Fibroblast of skin of right quadriceps (primary cell): ENCODE data around the gene CYB5R2.

Source experiments
- DNase-seq: peaks from one replicate; pipeline ENCODE4 v3.0.0-alpha.2; 2013

CYB5R2 gene

DNA sequence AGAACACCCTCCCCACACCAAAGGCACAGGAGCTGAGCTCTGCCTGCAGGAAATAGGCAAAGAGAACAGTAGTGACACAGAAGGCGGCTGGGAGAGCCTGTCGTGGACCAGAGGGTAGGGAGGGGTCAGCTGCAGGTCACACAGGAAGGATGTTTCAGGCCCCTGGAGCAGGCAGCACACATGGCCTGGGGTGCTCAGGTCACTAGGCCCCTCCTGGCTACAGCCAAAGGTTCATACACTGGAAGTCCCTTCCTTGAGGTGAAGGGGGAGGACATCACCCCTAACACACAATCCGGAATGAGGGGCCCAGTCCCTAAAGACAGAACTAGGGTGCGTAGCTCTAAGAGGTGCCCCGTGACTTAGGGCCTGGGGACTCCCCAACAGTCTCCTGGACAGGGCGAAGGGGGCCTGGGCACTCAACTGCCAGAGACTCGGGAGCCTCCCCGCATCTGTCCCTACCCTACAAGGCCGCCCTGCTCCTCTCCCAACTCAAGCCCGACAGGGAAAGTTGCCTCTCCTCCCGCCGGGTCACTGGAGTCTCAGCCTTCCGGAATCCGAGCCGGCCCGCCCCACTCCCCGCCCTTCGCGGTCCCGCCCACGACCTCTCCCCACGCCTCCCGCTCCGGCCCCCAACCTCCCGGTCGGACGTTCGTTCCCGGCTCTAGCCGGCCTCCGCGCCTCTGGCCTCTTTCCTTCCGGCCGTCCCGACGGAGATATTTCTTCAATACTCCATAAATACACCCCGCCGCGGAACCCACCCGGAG, at the start of gene CYB5R2:
Gene CYB5R2, minus strand, starts transcription at position 541 of the 764 bp plus-strand sequence. CDS start 675 bp downstream, outside the sequence.
- peak; percentile 41 for DNase-seq

- DNase-seq, result no peak
These were observed 41.5 kb upstream of the CYB5R2 start for GRCh38 chr11:7714786-7715185.

- DNase-seq, result no peak
These were observed 33.1 kb upstream of the CYB5R2 start, which contains the start of gene OVCH2 for GRCh38 chr11:7706377-7706776. OVCH2 (minus strand) TSS chr11:7706477; CDS start chr11:7706394, 83 bp downstream.

- no peak for DNase-seq
These were observed 30.4 kb upstream of the CYB5R2 start for GRCh38 chr11:7703740-7704139.

DNA sequence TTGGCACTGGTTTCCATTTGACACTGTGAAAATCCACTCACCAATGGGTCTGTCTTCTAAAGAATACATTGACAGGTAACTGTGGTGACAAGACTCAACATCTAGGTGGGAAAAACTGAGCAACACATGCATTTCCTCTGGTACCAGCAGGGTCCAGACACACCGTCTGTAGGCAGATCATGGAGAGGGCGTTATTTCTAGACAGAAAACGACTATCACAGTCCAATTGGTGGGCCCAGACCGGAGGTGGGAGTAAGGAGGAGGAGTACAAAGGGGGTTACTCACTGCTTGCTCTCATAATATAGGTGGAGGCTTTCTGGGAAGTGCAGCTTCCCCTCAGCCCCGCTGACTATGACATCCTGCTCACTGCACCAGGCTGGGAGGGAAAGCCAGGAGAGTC, 23.1 kb upstream of the CYB5R2 start:
- DNase-seq, result no peak

DNA sequence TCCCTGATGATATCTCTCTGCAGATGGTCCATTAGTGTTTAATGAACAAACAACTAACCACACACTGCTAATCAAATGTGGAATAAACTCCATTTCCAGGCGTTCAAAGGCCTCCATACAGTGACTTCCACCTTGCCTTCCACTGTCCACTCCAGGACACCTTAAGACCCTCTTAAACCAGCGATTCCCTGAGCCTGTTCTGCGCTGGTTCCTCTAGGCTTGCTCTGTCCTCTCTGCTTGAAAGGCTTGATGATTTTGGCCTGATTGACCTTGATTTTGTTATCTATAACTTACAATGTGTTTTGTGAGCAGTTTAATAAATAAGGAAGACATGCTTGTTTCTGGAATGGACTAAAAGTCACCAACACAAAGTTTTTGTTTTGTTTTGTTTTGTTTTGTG, 20.9 kb upstream of the CYB5R2 start:
- DNase-seq, result no peak

- DNase-seq, result no peak
These were observed 19.1 kb upstream of the CYB5R2 start for GRCh38 chr11:7692426-7692825.

DNA sequence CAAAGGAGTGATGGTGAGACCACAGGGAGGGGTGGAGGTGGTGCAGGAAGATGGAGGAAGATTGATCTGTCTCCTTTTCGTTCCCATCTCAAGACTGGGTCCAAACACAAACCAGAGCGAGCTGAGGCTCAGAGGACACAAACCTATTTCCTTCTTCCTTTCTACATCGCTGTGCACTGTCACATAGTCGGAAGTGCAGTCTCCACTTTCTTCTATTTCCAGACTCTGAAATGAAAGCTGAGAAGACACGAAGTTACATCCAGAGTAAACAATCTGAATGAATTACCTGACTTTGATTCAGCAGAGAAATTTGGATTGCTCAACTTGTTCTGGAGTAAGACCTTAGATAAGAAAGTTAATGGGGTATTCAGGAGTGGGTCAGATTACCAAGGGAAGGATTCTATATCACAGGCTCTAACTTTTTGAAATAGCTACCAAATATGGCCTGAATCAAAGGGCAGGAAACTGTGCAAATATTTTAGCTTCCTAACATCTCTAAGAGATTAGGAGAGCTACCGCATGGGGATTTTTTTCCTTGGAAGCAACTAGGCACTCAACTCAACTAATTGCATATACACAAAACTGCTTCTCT, 18.6 kb upstream of the CYB5R2 start:
- DNase-seq, result peak; percentile 29

- no peak for DNase-seq
These were observed 17.3 kb upstream of the CYB5R2 start for GRCh38 chr11:7690648-7691047.

- no peak for DNase-seq
These were observed 15.9 kb upstream of the CYB5R2 start for GRCh38 chr11:7689239-7689638.

DNA sequence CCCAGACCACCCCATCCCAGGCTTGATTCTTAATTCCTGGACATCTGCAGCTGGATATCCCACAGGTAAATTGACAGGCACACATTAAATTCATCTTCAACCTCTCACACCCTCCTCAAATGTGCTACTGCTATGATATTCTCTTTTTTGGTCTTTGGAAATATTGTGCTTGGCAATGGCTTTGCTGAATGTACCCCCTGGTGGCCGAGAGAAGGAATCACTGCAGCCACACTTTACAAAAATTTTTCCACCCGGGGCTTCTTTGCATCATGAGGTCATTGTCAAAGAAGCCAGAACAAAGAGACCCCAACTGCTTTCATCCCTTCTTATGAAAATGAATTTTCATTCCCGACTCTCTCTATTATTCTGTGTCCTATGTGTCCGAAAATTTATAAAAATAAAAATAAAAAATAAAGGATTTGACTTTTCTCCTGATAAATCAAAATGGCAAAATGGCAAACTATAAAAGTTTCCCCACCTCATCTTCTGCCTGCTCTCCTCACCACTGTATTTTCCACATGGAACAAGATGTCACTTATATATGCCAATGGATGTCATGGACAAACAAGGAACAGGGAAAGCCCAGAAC, 15.0 kb upstream of the CYB5R2 start:
- DNase-seq, result peak; percentile 25

GRCh38 chr11:7687386-7687785, 14.1 kb upstream of the CYB5R2 start:
- DNase-seq, result no peak

DNA sequence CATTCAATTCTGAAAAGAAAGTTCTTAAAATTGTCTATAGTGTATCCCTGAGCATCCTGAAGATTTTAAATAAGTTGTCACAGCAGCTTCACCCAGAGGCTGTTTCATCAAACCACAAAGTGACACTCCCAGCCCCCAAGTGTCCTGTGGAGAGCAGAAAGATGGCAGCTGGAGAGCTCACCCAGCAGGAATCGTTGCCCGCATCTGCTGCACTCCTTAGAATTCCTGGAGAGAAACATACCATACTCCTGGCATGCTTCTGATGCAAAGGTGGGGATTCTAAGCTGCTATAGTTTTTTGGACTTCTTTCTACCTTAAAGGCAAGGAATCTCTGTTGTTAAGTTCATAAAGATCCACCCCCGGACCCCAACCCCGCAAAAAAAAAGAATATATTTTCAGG, 13.5 kb upstream of the CYB5R2 start:
- DNase-seq, result no peak

- DNase-seq, result no peak
These were observed 10.3 kb upstream of the CYB5R2 start for GRCh38 chr11:7683571-7683970.

DNA sequence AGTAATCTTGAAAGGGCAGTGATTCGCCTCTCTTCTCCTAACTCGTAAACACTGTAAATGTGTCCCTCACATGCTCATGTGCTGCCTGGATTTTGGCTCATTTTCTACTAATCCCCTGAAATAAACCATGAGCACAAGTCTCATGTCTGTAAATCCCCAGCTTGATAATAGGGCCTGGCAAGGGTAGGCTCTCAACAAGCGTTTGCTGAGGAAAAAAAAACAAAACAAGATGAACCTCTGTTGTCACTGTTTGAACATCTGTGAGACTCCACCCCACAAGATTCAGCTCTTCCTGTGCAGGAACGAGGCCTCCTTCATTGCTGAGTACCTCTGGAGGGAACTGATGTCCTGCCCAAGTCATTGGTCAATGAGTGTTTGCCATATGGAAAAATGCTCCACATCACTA, 4.5 kb upstream of the CYB5R2 start:
- DNase-seq, result peak; percentile 26

- peak; percentile 50 for DNase-seq
These were observed 3.8 kb upstream of the CYB5R2 start for GRCh38 chr11:7677071-7677470.

GRCh38 chr11:7675631-7676030, 2.3 kb upstream of the CYB5R2 start:
- no peak for DNase-seq

GRCh38 chr11:7673724-7674434, 579 bp upstream of the CYB5R2 start:
- peak; percentile 22 for DNase-seq

GRCh38 chr11:7672276-7672959, 882 bp downstream of the CYB5R2 start:
- no peak for DNase-seq

- DNase-seq, result no peak
These were observed 1.7 kb downstream of the CYB5R2 start for GRCh38 chr11:7671347-7672215.

GRCh38 chr11:7670641-7671040, 2.7 kb downstream of the CYB5R2 start:
- no peak for DNase-seq

- DNase-seq, result no peak
These were observed 4.4 kb downstream of the CYB5R2 start for GRCh38 chr11:7668911-7669310.
